ENCODE data around the gene DACT1.

DACT1 gene

GRCh38 chr14:58669556-58670200 lies 31.9 kb downstream of the DACT1 start:
- no peak for DNase-seq

GRCh38 chr14:58671024-58671423 lies 33.3 kb downstream of the DACT1 start:
- DNase-seq: no peak

GRCh38 chr14:58671436-58671835 lies 33.7 kb downstream of the DACT1 start:
- DNase-seq: no peak

- no peak for DNase-seq
Measured at GRCh38 chr14:58673722-58674121, 36.0 kb downstream of the DACT1 start.

- DNase-seq: no peak
Measured at GRCh38 chr14:58677001-58677400, 39.2 kb downstream of the DACT1 start.

- no peak for DNase-seq
Measured at GRCh38 chr14:58677517-58677916, 39.8 kb downstream of the DACT1 start.

- no peak for DNase-seq
Measured at GRCh38 chr14:58677996-58678395, 40.2 kb downstream of the DACT1 start.

GRCh38 chr14:58680698-58681097 lies 42.9 kb downstream of the DACT1 start:
- DNase-seq: no peak

GRCh38 chr14:58687232-58687795 lies 49.6 kb downstream of the DACT1 start:
- no peak for DNase-seq

- no peak for DNase-seq
Measured at GRCh38 chr14:58690801-58691516, 53.2 kb downstream of the DACT1 start.

- DNase-seq: no peak
Measured at GRCh38 chr14:58693048-58693447, 55.3 kb downstream of the DACT1 start.

GRCh38 chr14:58695514-58695913 lies 57.8 kb downstream of the DACT1 start:
- DNase-seq: no peak

- no peak for DNase-seq
Measured at GRCh38 chr14:58697266-58697929, 59.6 kb downstream of the DACT1 start.
